Mesendoderm (in vitro differentiated cells): ENCODE data around the gene RASA2.

Experiments used
- DNase-seq: peaks from one replicate; pipeline ENCODE4 v3.0.0; 2013
- H2AK5ac ChIP-seq: 2 replicates; pipeline ENCODE4 v1.6.1; 2013; ENCODE audit warnings: low read length, inconsistent platforms
- H2BK120ac ChIP-seq: 2 replicates; pipeline ENCODE4 v1.6.1; 2013; ENCODE audit warnings: low read depth, mild to moderate bottlenecking, low read length, moderate library complexity, mixed read lengths
- H2BK15ac ChIP-seq: replicated peaks from 2 replicates; pipeline ENCODE4 v1.6.1; 2013; ENCODE audit warnings: low read depth, mild to moderate bottlenecking, moderate library complexity
- H2BK5ac ChIP-seq: 2 replicates; pipeline ENCODE4 v1.6.1; 2013; ENCODE audit warnings: low read length, inconsistent platforms
- H3K18ac ChIP-seq: 2 replicates; pipeline ENCODE4 v1.6.1; 2013; ENCODE audit warnings: mild to moderate bottlenecking, low read length, mixed read lengths
- H3K23ac ChIP-seq: one replicate; pipeline ENCODE4 v1.6.1; 2013; ENCODE audit warnings: low read length
- H3K27ac ChIP-seq: 2 replicates; pipeline ENCODE4 v1.5.1; 2013; ENCODE audit warnings: low read depth, mild to moderate bottlenecking, inconsistent platforms, low read length, moderate library complexity
- H3K27me3 ChIP-seq: 2 replicates; pipeline ENCODE4 v1.6.1; 2013; ENCODE audit warnings: low read length, control low read depth, mild to moderate bottlenecking, inconsistent platforms; ENCODE audit not compliant: insufficient read depth, poor library complexity
- H3K36me3 ChIP-seq: 2 replicates; pipeline ENCODE4 v1.6.1; 2013; ENCODE audit warnings: low read length, inconsistent platforms; ENCODE audit not compliant: control insufficient read depth, insufficient read depth
- H3K4ac ChIP-seq: one replicate; pipeline ENCODE4 v1.6.1; 2013; ENCODE audit warnings: low read depth, mild to moderate bottlenecking, low read length, moderate library complexity
- H3K4me1 ChIP-seq: 2 replicates; pipeline ENCODE4 v1.6.1; 2013; ENCODE audit warnings: low read depth, low read length, inconsistent platforms; ENCODE audit not compliant: control insufficient read depth
- H3K4me2 ChIP-seq: 2 replicates; pipeline ENCODE4 v1.6.1; 2013; ENCODE audit warnings: low read length
- H3K4me3 ChIP-seq: 2 replicates; pipeline ENCODE4 v1.5.1; 2013; ENCODE audit warnings: mild to moderate bottlenecking, low read length
- H3K56ac ChIP-seq: one replicate; pipeline ENCODE4 v1.6.1; 2013; ENCODE audit warnings: low read length
- H3K79me1 ChIP-seq: 2 replicates; pipeline ENCODE4 v1.6.1; 2013; ENCODE audit warnings: low read length, inconsistent platforms
- H3K79me2 ChIP-seq: 2 replicates; pipeline ENCODE4 v1.6.1; 2013; ENCODE audit warnings: mild to moderate bottlenecking, low read length; ENCODE audit not compliant: control insufficient read depth, insufficient read depth
- H3K9ac ChIP-seq: 2 replicates; pipeline ENCODE4 v1.6.1; 2013; ENCODE audit warnings: low read length, inconsistent platforms
- H4K5ac ChIP-seq: one replicate; pipeline ENCODE4 v1.6.1; 2013; ENCODE audit warnings: low read length
- H4K8ac ChIP-seq: one replicate; pipeline ENCODE4 v1.6.1; 2013; ENCODE audit warnings: low read depth, mild to moderate bottlenecking, control low read depth, low read length, moderate library complexity
- WGBS: extraction: QIAGEN DNeasy Blood & Tissue Kit; methylation state at CpG from one replicate; pipeline ENCODE4 v1.1.7; 2013; ENCODE audit warnings: low lambda C conversion rate, missing lambda C conversion rate; ENCODE audit not compliant: insufficient coverage; ENCODE audit errors: extremely low coverage; 5-methylcytosine and 5-hydroxymethylcytosine counted together

Gene RASA2

GRCh38 chr3:141648055-141648910 is 161.5 kb downstream of the RASA2 start:
- H3K4me1 ChIP-seq: no peaks in the 10 kb centered on the region
- H3K27me3 ChIP-seq: no peaks in the 10 kb centered on the region
- no peak for DNase-seq
- no peak overlapping the region for H3K4me3 ChIP-seq
- H3K56ac ChIP-seq: no peak overlapping the region
- no peak overlapping the region for H2BK15ac ChIP-seq
- no peak overlapping the region for H2AK5ac ChIP-seq
- H2BK120ac ChIP-seq: no peak overlapping the region
- H3K79me1 ChIP-seq: no peaks in the 10 kb centered on the region
- no peak overlapping the region for H4K5ac ChIP-seq
- WGBS: no CpG with 5 or more reads among the region's 9 CpGs
- no peak overlapping the region for H3K18ac ChIP-seq
- no peak overlapping the region for H2BK5ac ChIP-seq
- H4K8ac ChIP-seq: no peak overlapping the region
- no peaks in the 10 kb centered on the region for H3K36me3 ChIP-seq
- H3K79me2 ChIP-seq: no peaks in the 10 kb centered on the region
- H3K27ac ChIP-seq: no peak overlapping the region
- no peak overlapping the region for H3K4me2 ChIP-seq
- no peak overlapping the region for H3K9ac ChIP-seq
- no peak overlapping the region for H3K23ac ChIP-seq
- no peak overlapping the region for H3K4ac ChIP-seq

- Histone ChIP-seq H3K4me1 (no peaks in the 10 kb centered on the region), H3K56ac (no peak overlapping the region), H3K27me3 (no peaks in the 10 kb centered on the region), H3K4ac (no peak overlapping the region), H3K4me2 (no peak overlapping the region), H4K5ac (no peak overlapping the region), H4K8ac (no peak overlapping the region), H3K79me2 (no peaks in the 10 kb centered on the region), H2BK5ac (no peak overlapping the region), H2BK120ac (no peak overlapping the region), H3K23ac (no peak overlapping the region), H2BK15ac (no peak overlapping the region), H3K27ac (no peak overlapping the region), H3K18ac (no peak overlapping the region), H2AK5ac (no peak overlapping the region), H3K4me3 (no peak overlapping the region), H3K36me3 (no peaks in the 10 kb centered on the region), H3K79me1 (no peaks in the 10 kb centered on the region), H3K9ac (no peak overlapping the region)
- no peak for DNase-seq
- no CpG with 5 or more reads among the region's 3 CpGs for WGBS
Observed at GRCh38 chr3:141649871-141650270, 163.0 kb downstream of the RASA2 start.

DNA sequence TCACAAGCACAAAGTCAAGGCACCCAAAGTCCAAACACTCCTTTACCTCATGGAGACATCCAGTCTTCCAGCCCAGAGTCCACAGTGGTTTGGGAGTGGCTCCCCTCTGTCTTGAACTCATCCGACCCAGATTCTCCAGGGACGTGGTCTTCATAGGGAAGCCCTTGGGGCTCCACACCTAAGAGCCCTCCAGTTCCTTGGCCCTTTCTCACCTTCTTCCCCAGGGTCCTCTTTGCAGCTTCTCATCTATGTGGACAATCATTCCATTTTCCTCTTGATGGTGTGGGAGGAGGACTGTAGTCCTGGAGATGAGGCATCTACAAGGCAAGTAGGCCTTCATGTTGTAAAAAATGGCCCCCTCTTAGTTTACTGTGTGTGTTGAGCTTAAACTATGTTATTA is 164.0 kb downstream of the RASA2 start:
- H2BK5ac ChIP-seq: no peak overlapping the region
- no peak overlapping the region for H3K4ac ChIP-seq
- H4K8ac ChIP-seq: no peak overlapping the region
- no peak overlapping the region for H3K27ac ChIP-seq
- no peak overlapping the region for H3K56ac ChIP-seq
- H3K18ac ChIP-seq: no peak overlapping the region
- WGBS: no CpG with 5 or more reads among the region's 2 CpGs
- no peak for DNase-seq
- H3K79me1 ChIP-seq: no peaks in the 10 kb centered on the region
- no peak overlapping the region for H3K9ac ChIP-seq
- no peaks in the 10 kb centered on the region for H3K4me1 ChIP-seq
- no peaks in the 10 kb centered on the region for H3K79me2 ChIP-seq
- H3K23ac ChIP-seq: no peak overlapping the region
- H3K4me3 ChIP-seq: no peak overlapping the region
- H3K27me3 ChIP-seq: no peaks in the 10 kb centered on the region
- H3K36me3 ChIP-seq: no peaks in the 10 kb centered on the region
- H2AK5ac ChIP-seq: no peak overlapping the region
- no peak overlapping the region for H3K4me2 ChIP-seq
- no peak overlapping the region for H4K5ac ChIP-seq
- no peak overlapping the region for H2BK15ac ChIP-seq
- H2BK120ac ChIP-seq: no peak overlapping the region

- no peak overlapping the region for H4K8ac ChIP-seq
- no peak overlapping the region for H2AK5ac ChIP-seq
- H3K9ac ChIP-seq: no peak overlapping the region
- no peak overlapping the region for H3K27ac ChIP-seq
- H3K79me1 ChIP-seq: no peaks in the 10 kb centered on the region
- H3K4me3 ChIP-seq: no peak overlapping the region
- H3K56ac ChIP-seq: no peak overlapping the region
- H3K4ac ChIP-seq: no peak overlapping the region
- no peaks in the 10 kb centered on the region for H3K27me3 ChIP-seq
- no peaks in the 10 kb centered on the region for H3K36me3 ChIP-seq
- H3K23ac ChIP-seq: no peak overlapping the region
- H3K4me1 ChIP-seq: no peaks in the 10 kb centered on the region
- H2BK5ac ChIP-seq: no peak overlapping the region
- no peak overlapping the region for H3K18ac ChIP-seq
- H3K79me2 ChIP-seq: no peaks in the 10 kb centered on the region
- no peak overlapping the region for H4K5ac ChIP-seq
- WGBS: no CpG with 5 or more reads among the region's 2 CpGs
- DNase-seq: no peak
- no peak overlapping the region for H3K4me2 ChIP-seq
- no peak overlapping the region for H2BK120ac ChIP-seq
- H2BK15ac ChIP-seq: no peak overlapping the region
Observed at GRCh38 chr3:141651409-141651808, 164.6 kb downstream of the RASA2 start.

DNA sequence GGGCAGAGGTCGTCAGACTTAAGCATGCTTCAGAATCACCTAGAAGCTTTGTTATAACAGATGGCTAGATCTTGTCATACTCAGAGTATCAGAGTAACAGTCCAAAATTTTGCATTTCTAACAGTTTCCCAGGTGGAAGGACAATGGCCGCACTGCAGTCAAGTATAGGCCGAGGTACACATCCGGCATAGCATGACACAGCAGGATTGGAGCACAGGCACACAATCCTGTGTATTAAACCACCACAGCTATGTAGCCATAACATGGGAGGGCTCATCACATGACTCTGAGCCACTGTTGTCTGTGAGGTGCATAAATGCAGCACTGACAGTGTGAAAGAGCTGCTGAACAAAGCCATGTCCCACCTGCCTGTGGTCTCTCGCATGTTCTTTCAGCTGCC is 165.5 kb downstream of the RASA2 start:
- Histone ChIP-seq H2AK5ac (no peak overlapping the region), H3K56ac (no peak overlapping the region), H3K27ac (no peak overlapping the region), H3K4ac (no peak overlapping the region), H3K18ac (no peak overlapping the region), H3K79me1 (no peaks in the 10 kb centered on the region), H3K9ac (no peak overlapping the region), H3K36me3 (no peaks in the 10 kb centered on the region), H3K79me2 (no peaks in the 10 kb centered on the region), H2BK5ac (no peak overlapping the region), H3K4me1 (no peaks in the 10 kb centered on the region), H4K8ac (no peak overlapping the region), H4K5ac (no peak overlapping the region), H3K4me3 (no peak overlapping the region), H2BK120ac (no peak overlapping the region), H2BK15ac (no peak overlapping the region), H3K4me2 (no peak overlapping the region), H3K23ac (no peak overlapping the region), H3K27me3 (no peaks in the 10 kb centered on the region)
- no peak for DNase-seq
- WGBS: no CpG with 5 or more reads among the region's 5 CpGs

GRCh38 chr3:141653847-141654246 is 167.0 kb downstream of the RASA2 start:
- Histone ChIP-seq H3K79me2 (no peaks in the 10 kb centered on the region), H3K27ac (no peak overlapping the region), H3K56ac (no peak overlapping the region), H3K4me3 (no peak overlapping the region), H2AK5ac (no peak overlapping the region), H2BK15ac (no peak overlapping the region), H4K8ac (no peak overlapping the region), H3K4me2 (no peak overlapping the region), H3K36me3 (no peaks in the 10 kb centered on the region), H3K18ac (no peak overlapping the region), H3K23ac (no peak overlapping the region), H3K9ac (no peak overlapping the region), H4K5ac (no peak overlapping the region), H3K79me1 (no peaks in the 10 kb centered on the region), H2BK120ac (no peak overlapping the region), H3K4me1 (no peaks in the 10 kb centered on the region), H3K4ac (no peak overlapping the region), H2BK5ac (no peak overlapping the region), H3K27me3 (no peaks in the 10 kb centered on the region)
- DNase-seq: no peak
- WGBS: no CpG with 5 or more reads among the region's 4 CpGs
